ENCODE data around the gene DCDC2C.

- TF ChIP-seq CTCF (conservative IDR thresholded peaks at IDR 0.05; ENCODE audit: low read depth in 2 of 2) = no peak
- no peak for TF ChIP-seq NANOG (IDR thresholded peaks at IDR 0.05; ENCODE audit: borderline replicate concordance)
- TF ChIP-seq EZH2phosphoT487 (IDR thresholded peaks at IDR 0.05; ENCODE audit: unreplicated experiment) = no peak
- no peak for TF ChIP-seq ZNF331 (CRISPR knock-in tag; IDR thresholded peaks at IDR 0.05; ENCODE audit: low read depth)
Observed at GRCh38 chr2:3661149-3661660, 42.2 kb upstream of the DCDC2C start.

All from GM23338 (cell line).